Lung (tissue), 12 donors: Measurements from ENCODE around the gene COL6A5. TPM values are rescaled to one million over a fixed set of nuclear protein-coding genes. Genes with fewer than 3 reads are reported as not detected.
A peak's percentile ranks its signal among the peaks of the same experiment; 100 is the strongest.

Experiments
- ATAC-seq: fragments of 200-7000 bp; cut with Tn5 transposase; one replicate; pipeline ENCODE4 v1.9.1; 2020; ENCODE audit warnings: moderate number of reproducible peaks; ENCODE audit not compliant: insufficient read depth, low FRiP score
- DNase-seq, 3 donors: peaks; one replicate each; pipeline ENCODE4 v3.0.0-alpha.2; 2013 to 2017
- H3K27ac ChIP-seq, 2 donors: one replicate each; pipeline ENCODE4 v1.5.1; 2013; ENCODE audit warnings: mild to moderate bottlenecking in 2 of 2, moderate library complexity in 2 of 2, control low read depth in 1 of 2, inconsistent platforms in 1 of 2, low read depth in 1 of 2, low read length in 1 of 2
- H3K27me3 ChIP-seq, 3 donors: one replicate each; pipeline ENCODE4 v1.5.1; 2013; ENCODE audit warnings: low read length in 2 of 3; ENCODE audit not compliant: control insufficient read depth in 3 of 3, insufficient read depth in 3 of 3
- H3K36me3 ChIP-seq, 4 donors: one replicate each; pipeline ENCODE4 v1.5.1; 2013; ENCODE audit warnings: low read length in 4 of 4, mild to moderate bottlenecking in 1 of 4, moderate library complexity in 1 of 4; ENCODE audit not compliant: control insufficient read depth in 4 of 4, insufficient read depth in 4 of 4
- H3K4me1 ChIP-seq, 5 donors: one replicate each; pipeline ENCODE4 v1.5.1; 2013; ENCODE audit warnings: low read length in 5 of 5, mild to moderate bottlenecking in 2 of 5, moderate library complexity in 1 of 5; ENCODE audit not compliant: control insufficient read depth in 5 of 5, insufficient read depth in 5 of 5
- H3K4me3 ChIP-seq: one replicate; pipeline ENCODE4 v1.5.1; 2013; ENCODE audit warnings: mild to moderate bottlenecking, control low read depth, moderate library complexity
- H3K9ac ChIP-seq, 2 donors: one replicate each; pipeline ENCODE4 v1.5.1; 2013; ENCODE audit warnings: low read length in 2 of 2, control low read depth in 1 of 2; ENCODE audit not compliant: insufficient read depth in 1 of 2
- H3K9me3 ChIP-seq, 4 donors: one replicate each; pipeline ENCODE4 v1.5.1; 2013; ENCODE audit warnings: low read length in 3 of 4, mild to moderate bottlenecking in 1 of 4, moderate library complexity in 1 of 4; ENCODE audit not compliant: control insufficient read depth in 4 of 4, insufficient read depth in 3 of 4
- WGBS, 2 donors: extraction: QIAGEN DNeasy Blood & Tissue Kit; methylation state at CpG; one replicate each; pipeline ENCODE4 v1.1.7; 2013; 5-methylcytosine and 5-hydroxymethylcytosine counted together
- polyA plus RNA-seq, 2 donors: library from polyadenylated mRNA; stranded (reverse); fragments of 200-250 nt; gene quantifications; one replicate each; pipeline ENCODE4 v1.2.1, GENCODE V29; 2013
- total RNA-seq, 2 donors: library from RNA; depleted of rRNA in 1 of 2; stranded (reverse); fragments of >200 nt in 1 of 2; gene quantifications; one replicate each; pipeline ENCODE4 v1.2.1, GENCODE V29; 2014 to 2021
- TF ChIP-seq, protein P1 (sequence below): IDR thresholded peaks from 2 replicates; pipeline ENCODE4 v1.5.1; 2012; ENCODE audit warnings: mild to moderate bottlenecking; ENCODE audit errors: control extremely low read depth, extremely low read depth
- donor health status: control.
- donor health status: control.
- donor health status: Bipolar disorder and iron deficiency.
- donor health status: healthy.
- donor health status: DM: yes; HTN: yes; CAD: no.

The COL6A5 gene
- total and polyA plus RNA-seq, 4 donors = 0.90 to 9.4 (median 4.4) TPM

DNA sequence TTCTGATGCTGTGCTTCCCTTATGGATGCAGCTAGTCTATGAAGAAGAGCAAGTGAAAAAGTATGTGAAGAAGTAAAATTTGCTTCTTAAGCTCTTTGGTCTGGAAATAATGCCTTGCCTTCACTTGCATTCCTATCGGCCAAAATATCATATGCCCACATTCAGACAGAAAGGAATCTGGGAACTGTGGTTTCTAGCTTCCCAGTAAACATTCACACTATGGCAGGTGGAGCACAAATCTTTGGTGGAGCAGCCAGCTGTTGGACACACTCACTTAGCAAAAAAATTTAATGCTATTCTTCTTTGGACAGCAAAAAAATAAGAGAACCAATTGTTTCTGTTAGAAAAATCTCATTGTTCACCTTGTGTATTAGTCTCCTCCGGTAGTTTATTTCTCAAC, 159.2 kb downstream of the COL6A5 start:
- 90 to 95% methylated on average over 2 of the region's 2 CpGs for WGBS, 2 donors
- Histone ChIP-seq H3K4me1 (peaks cover 0 to 16% (median 4%) of the 10 kb centered on the region in 5 donors), H3K9ac (no peak overlapping the region), H3K27ac (no peak overlapping the region), H3K9me3 (peaks cover 0 to 3% (median 0%) of the 10 kb centered on the region in 4 donors), H3K36me3 (no peaks in the 10 kb centered on the region), H3K27me3 (no peaks in the 10 kb centered on the region), H3K4me3 (no peak overlapping the region)
- TF ChIP-seq, protein P1, sequence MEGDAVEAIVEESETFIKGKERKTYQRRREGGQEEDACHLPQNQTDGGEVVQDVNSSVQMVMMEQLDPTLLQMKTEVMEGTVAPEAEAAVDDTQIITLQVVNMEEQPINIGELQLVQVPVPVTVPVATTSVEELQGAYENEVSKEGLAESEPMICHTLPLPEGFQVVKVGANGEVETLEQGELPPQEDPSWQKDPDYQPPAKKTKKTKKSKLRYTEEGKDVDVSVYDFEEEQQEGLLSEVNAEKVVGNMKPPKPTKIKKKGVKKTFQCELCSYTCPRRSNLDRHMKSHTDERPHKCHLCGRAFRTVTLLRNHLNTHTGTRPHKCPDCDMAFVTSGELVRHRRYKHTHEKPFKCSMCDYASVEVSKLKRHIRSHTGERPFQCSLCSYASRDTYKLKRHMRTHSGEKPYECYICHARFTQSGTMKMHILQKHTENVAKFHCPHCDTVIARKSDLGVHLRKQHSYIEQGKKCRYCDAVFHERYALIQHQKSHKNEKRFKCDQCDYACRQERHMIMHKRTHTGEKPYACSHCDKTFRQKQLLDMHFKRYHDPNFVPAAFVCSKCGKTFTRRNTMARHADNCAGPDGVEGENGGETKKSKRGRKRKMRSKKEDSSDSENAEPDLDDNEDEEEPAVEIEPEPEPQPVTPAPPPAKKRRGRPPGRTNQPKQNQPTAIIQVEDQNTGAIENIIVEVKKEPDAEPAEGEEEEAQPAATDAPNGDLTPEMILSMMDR = no peak
- ATAC-seq = no peak
- no peak for DNase-seq

DNA sequence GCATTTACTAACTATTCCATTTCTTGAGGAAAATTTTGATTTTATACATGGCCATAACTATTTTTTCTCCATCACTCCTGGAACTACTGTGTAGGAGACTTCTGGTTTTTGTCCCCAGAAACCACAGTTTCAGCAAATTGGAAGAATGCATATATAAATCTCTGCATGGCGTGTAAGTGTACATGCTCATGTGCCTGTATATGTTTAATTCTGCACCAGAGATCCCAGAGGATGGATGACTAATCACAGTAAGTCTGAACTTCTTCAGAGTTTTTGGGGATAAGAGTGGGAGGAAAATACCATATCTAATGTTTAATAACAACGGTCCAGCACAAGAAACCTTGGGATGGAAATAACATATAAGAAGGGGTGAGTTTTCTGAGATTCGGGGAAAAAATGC, 160.6 kb downstream of the COL6A5 start:
- WGBS, 2 donors = 81 to 90% methylated on average over 3 of the region's 3 CpGs
- ATAC-seq (no peak), DNase-seq (no peak)
- Histone ChIP-seq H3K4me3 (no peak overlapping the region), H3K27ac (no peak overlapping the region), H3K4me1 (peaks cover 0 to 16% (median 4%) of the 10 kb centered on the region in 5 donors), H3K36me3 (no peaks in the 10 kb centered on the region), H3K27me3 (no peaks in the 10 kb centered on the region), H3K9ac (no peak overlapping the region), H3K9me3 (peaks cover 0 to 3% (median 0%) of the 10 kb centered on the region in 4 donors)
- TF ChIP-seq, protein P1 = no peak

DNA sequence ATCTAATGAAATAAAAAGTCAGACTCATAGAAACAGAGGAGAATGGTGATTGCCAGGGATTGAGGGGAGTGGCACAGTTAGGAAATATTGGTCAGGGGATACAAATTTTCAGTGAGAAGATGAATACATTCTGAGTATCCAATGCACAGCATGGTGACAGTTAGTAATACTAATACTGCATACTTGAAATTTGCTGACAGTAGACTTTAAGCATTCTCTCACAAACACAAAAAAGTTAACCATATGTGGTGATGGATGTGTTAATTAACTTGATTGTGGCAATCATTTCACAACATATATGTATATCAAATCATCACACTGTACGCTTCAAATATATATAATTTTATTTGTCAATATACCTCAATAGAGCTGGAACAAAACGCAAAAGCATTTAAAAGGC, 162.3 kb downstream of the COL6A5 start:
- Histone ChIP-seq H3K27ac (no peak overlapping the region), H3K9ac (no peak overlapping the region), H3K4me3 (no peak overlapping the region), H3K36me3 (no peaks in the 10 kb centered on the region), H3K4me1 (peaks cover 0 to 16% (median 4%) of the 10 kb centered on the region in 5 donors), H3K27me3 (no peaks in the 10 kb centered on the region), H3K9me3 (peaks cover 0 to 3% (median 0%) of the 10 kb centered on the region in 4 donors)
- DNase-seq (no peak), ATAC-seq (no peak)
- WGBS, 2 donors = 90 to 92% methylated on average over 2 of the region's 2 CpGs
- TF ChIP-seq, protein P1 = no peak

DNA sequence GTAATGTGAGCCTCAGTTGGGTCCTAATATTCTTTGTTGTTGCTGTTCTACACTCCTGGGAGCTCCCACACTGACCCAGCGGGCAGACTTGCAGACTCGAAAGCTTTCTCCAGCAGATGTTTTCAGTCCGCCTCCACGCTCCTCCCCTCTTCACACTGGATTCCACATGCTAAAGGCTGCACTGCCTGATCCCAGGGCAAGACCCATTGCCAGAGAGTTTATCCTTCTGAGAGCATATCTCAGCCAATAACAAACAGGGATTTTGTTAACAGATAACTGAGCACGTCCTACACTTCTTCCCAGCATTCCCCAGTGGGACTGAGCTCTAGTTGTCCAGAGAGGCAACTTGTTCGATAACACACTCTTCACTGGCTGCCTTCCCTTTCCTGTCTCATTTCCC, 163.5 kb downstream of the COL6A5 start:
- H3K9me3 ChIP-seq = peaks cover 0 to 3% (median 0%) of the 10 kb centered on the region in 4 donors
- 52 to 64% methylated on average over 6 of the region's 6 CpGs for WGBS, 2 donors
- TF ChIP-seq, protein P1 = no peak
- no peaks in the 10 kb centered on the region for H3K27me3 ChIP-seq
- H3K9ac ChIP-seq = no peak overlapping the region
- ATAC-seq (no peak), DNase-seq (peak; percentile 87 to 95 (median 91))
- peaks cover 0 to 19% (median 4%) of the 10 kb centered on the region in 5 donors for H3K4me1 ChIP-seq
- no peak overlapping the region for H3K4me3 ChIP-seq
- H3K27ac ChIP-seq = no peak overlapping the region
- H3K36me3 ChIP-seq = no peaks in the 10 kb centered on the region
